Upper lobe of left lung (tissue), 6 donors: Measurements from ENCODE around the gene ZBTB46. TPM values are rescaled to one million over a fixed set of nuclear protein-coding genes. Genes with fewer than 3 reads are reported as not detected.

Source experiments
- ATAC-seq, 2 donors: fragments of 200-7000 bp; cut with Tn5 transposase; one replicate each; pipeline ENCODE4 v1.9.1; 2022; ENCODE audit warnings: mild to moderate bottlenecking in 2 of 2, moderate library complexity in 2 of 2; ENCODE audit not compliant: low FRiP score in 2 of 2
- DNase-seq, 2 donors: peaks; one replicate each; pipeline ENCODE4 v3.0.0-alpha.2; 2019 to 2020
- H3K27ac ChIP-seq, 4 donors: fragments of 200-600 bp; sonication (generic); one replicate each; pipeline ENCODE4 v1.5.1; 2016 to 2019
- H3K27me3 ChIP-seq, 4 donors: fragments of 200-600 bp; sonication (generic); one replicate each; pipeline ENCODE4 v1.5.1; 2017 to 2019
- H3K36me3 ChIP-seq, 4 donors: fragments of 200-600 bp; sonication (generic); one replicate each; pipeline ENCODE4 v1.5.1; 2016 to 2019
- H3K4me1 ChIP-seq, 4 donors: fragments of 200-600 bp; sonication (generic); one replicate each; pipeline ENCODE4 v1.5.1; 2018 to 2019
- H3K4me3 ChIP-seq, 4 donors: fragments of 200-600 bp; sonication (generic); one replicate each; pipeline ENCODE4 v1.5.1; 2017 to 2019; ENCODE audit warnings: mild to moderate bottlenecking in 2 of 4, moderate library complexity in 1 of 4
- H3K9me3 ChIP-seq, 4 donors: fragments of 200-600 bp; sonication (generic); one replicate each; pipeline ENCODE4 v1.5.1; 2018 to 2019
- EP300 ChIP-seq, 4 donors: sonication (generic); formaldehyde crosslinking; IDR thresholded peaks; one replicate each; pipeline ENCODE4 v1.5.1; 2017; ENCODE audit warnings: antibody characterized with exemption in 4 of 4, control low read depth in 2 of 4
- POLR2A ChIP-seq, 4 donors: fragments of 450-650 bp; IDR thresholded peaks; one replicate each; pipeline ENCODE4 v1.5.1; 2016 to 2017; ENCODE audit warnings: antibody characterized with exemption in 4 of 4, mild to moderate bottlenecking in 2 of 4
- POLR2AphosphoS5 ChIP-seq, 2 donors: sonication (generic); formaldehyde crosslinking; IDR thresholded peaks; one replicate each; pipeline ENCODE4 v1.5.1; 2017; ENCODE audit warnings: antibody characterized with exemption in 2 of 2
- whole genome bisulfite sequencing, 2 donors: methylation state at CpG; one replicate each; pipeline ENCODE4 v1.1.5; 2017 to 2018; 5-methylcytosine and 5-hydroxymethylcytosine counted together
- total RNA-seq, 6 donors: library from RNA; depleted of rRNA in 4 of 6; stranded (reverse); fragments of >200 nt in 4 of 6; gene quantifications; one replicate each; pipeline versions ENCODE4 v1.1.0 to v1.2.1, GENCODE V29; 2016 to 2021
- TF ChIP-seq, protein P1 (sequence below), 6 experiments: fragments of 450-650 bp in 4 of 6; fragments of 200-600 bp in 2 of 6; sonication (generic) in 2 of 6; IDR thresholded peaks; one replicate each; pipeline ENCODE4 v1.5.1; 2016 to 2019; ENCODE audit warnings: antibody characterized with exemption in 6 of 6
- donor health status: DM: no; HTN: no; CAD: no; lungs with moderate emphysema.
- donor health status: DM: no; HTN: yes; CAD: no; lungs with severe emphysema.

The ZBTB46 gene
- total RNA-seq, 6 donors from 2014 or later: 7.6 to 25.3 (median 11.6) TPM

DNA sequence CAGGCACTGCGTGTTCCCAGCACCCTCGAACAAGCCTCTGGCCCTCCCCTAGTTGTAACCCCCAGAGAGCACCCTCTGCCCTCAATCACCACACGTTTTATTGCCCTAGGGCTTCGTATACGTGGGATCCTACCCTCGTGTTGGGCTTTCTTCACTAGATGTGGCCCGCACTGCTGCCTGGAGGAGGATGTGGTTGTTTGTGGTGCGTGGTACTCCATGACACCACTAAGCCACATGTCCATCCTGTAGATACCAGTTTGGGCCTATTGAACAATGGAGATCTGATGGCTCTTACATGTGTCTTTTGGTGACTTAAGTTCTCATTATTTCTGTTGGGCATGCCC lies 74.4 kb downstream of the ZBTB46 start:
- H3K36me3 ChIP-seq: peaks cover 0 to 13% (median 3%) of the 10 kb centered on the region in 4 donors
- TF ChIP-seq POLR2A (IDR thresholded peaks at IDR 0.05) (no peak), EP300 (IDR thresholded peaks at IDR 0.05) (no peak), POLR2AphosphoS5 (IDR thresholded peaks at IDR 0.05) (no peak)
- TF ChIP-seq, protein P1, sequence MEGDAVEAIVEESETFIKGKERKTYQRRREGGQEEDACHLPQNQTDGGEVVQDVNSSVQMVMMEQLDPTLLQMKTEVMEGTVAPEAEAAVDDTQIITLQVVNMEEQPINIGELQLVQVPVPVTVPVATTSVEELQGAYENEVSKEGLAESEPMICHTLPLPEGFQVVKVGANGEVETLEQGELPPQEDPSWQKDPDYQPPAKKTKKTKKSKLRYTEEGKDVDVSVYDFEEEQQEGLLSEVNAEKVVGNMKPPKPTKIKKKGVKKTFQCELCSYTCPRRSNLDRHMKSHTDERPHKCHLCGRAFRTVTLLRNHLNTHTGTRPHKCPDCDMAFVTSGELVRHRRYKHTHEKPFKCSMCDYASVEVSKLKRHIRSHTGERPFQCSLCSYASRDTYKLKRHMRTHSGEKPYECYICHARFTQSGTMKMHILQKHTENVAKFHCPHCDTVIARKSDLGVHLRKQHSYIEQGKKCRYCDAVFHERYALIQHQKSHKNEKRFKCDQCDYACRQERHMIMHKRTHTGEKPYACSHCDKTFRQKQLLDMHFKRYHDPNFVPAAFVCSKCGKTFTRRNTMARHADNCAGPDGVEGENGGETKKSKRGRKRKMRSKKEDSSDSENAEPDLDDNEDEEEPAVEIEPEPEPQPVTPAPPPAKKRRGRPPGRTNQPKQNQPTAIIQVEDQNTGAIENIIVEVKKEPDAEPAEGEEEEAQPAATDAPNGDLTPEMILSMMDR (IDR thresholded peaks at IDR 0.05): no peak
- no peaks in the 10 kb centered on the region for H3K9me3 ChIP-seq
- no peak overlapping the region for H3K4me3 ChIP-seq
- no peaks in the 10 kb centered on the region for H3K27me3 ChIP-seq
- no peak for DNase-seq
- H3K27ac ChIP-seq: no peak overlapping the region
- ATAC-seq: no peak
- WGBS, 2 donors: 59 to 68% methylated on average over 8 of the region's 8 CpGs
- no peaks in the 10 kb centered on the region for H3K4me1 ChIP-seq

- 85 to 86% methylated on average over 18 of the region's 18 CpGs for WGBS, 2 donors
Measured at GRCh38 chr20:63755933-63756647, 75.0 kb downstream of the ZBTB46 start.

DNA sequence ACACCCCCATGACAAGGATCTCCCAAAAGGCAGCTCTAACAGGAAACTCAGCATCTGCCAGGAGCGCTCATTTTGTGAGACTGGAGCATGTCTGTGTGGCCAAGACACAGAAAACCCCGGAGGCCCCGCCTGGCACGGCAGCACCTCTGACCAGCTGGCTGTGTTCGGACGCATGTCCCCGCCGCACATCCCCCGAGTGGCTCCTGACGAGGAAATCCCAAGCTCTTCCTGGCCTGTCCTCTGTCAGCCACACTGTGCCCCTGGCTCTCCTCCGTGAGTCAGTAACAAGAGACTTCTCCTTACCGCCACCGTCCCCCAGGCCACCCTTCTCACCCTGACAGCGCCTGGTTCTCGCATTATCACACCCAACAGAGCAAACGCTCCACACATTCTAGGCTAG lies 77.1 kb downstream of the ZBTB46 start:
- no peak for DNase-seq
- WGBS, 2 donors: 83 to 89% methylated on average over 10 to 16 of the region's 16 CpGs
- Histone ChIP-seq H3K27me3 (no peaks in the 10 kb centered on the region), H3K4me3 (no peak overlapping the region), H3K36me3 (peaks cover 0 to 19% (median 3%) of the 10 kb centered on the region in 4 donors), H3K9me3 (no peaks in the 10 kb centered on the region), H3K27ac (no peak overlapping the region), H3K4me1 (no peaks in the 10 kb centered on the region)
- ATAC-seq: no peak
- TF ChIP-seq POLR2AphosphoS5 (IDR thresholded peaks at IDR 0.05) (no peak), EP300 (IDR thresholded peaks at IDR 0.05) (no peak), POLR2A (IDR thresholded peaks at IDR 0.05) (no peak)
- TF ChIP-seq, protein P1 (IDR thresholded peaks at IDR 0.05): no peak

More at GRCh38 chr20:63755933-63756647, 75.0 kb downstream of the ZBTB46 start:
- H3K36me3 ChIP-seq: peaks cover 0 to 12% (median 3%) of the 10 kb centered on the region in 4 donors
- H3K4me3 ChIP-seq: no peak overlapping the region
- DNase-seq: no peak
- no peaks in the 10 kb centered on the region for H3K4me1 ChIP-seq
- TF ChIP-seq EP300 (IDR thresholded peaks at IDR 0.05) (no peak), POLR2A (IDR thresholded peaks at IDR 0.05) (no peak), POLR2AphosphoS5 (IDR thresholded peaks at IDR 0.05) (no peak)
- TF ChIP-seq, protein P1 (IDR thresholded peaks at IDR 0.05): no peak
- H3K27me3 ChIP-seq: no peaks in the 10 kb centered on the region
- no peak for ATAC-seq
- no peak overlapping the region for H3K27ac ChIP-seq
- H3K9me3 ChIP-seq: no peaks in the 10 kb centered on the region

- H3K4me3 ChIP-seq: no peak overlapping the region
- DNase-seq (no peak), ATAC-seq (no peak)
- no peaks in the 10 kb centered on the region for H3K27me3 ChIP-seq
- no peak for TF ChIP-seq EP300 (IDR thresholded peaks at IDR 0.05)
- TF ChIP-seq, protein P1 (IDR thresholded peaks at IDR 0.05): no peak
- TF ChIP-seq POLR2AphosphoS5 (IDR thresholded peaks at IDR 0.05): no peak
- no peak for TF ChIP-seq POLR2A (IDR thresholded peaks at IDR 0.05)
- no peaks in the 10 kb centered on the region for H3K4me1 ChIP-seq
- 91 to 92% methylated on average over 10 to 12 of the region's 13 CpGs for WGBS, 2 donors
- H3K9me3 ChIP-seq: no peaks in the 10 kb centered on the region
- H3K36me3 ChIP-seq: peaks cover 0 to 19% (median 3%) of the 10 kb centered on the region in 4 donors
- H3K27ac ChIP-seq: no peak overlapping the region
Measured at GRCh38 chr20:63753381-63753780, 77.7 kb downstream of the ZBTB46 start.
